CD1c-positive myeloid dendritic cell (primary cell): ENCODE measurements around the gene RAD51B.

ENCODE experiments used
- DNase-seq: peaks from one replicate; pipeline ENCODE4 v3.0.0-alpha.2; 2016; ENCODE audit errors: extremely low spot score

RAD51B gene

GRCh38 chr14:68702135-68702534 lies 882.6 kb downstream of the RAD51B start:
- no peak for DNase-seq

GRCh38 chr14:68702578-68702977 lies 883.0 kb downstream of the RAD51B start:
- no peak for DNase-seq

GRCh38 chr14:68703093-68703492 lies 883.5 kb downstream of the RAD51B start:
- peak; percentile 63 for DNase-seq

GRCh38 chr14:68704736-68705720 lies 885.4 kb downstream of the RAD51B start:
- no peak for DNase-seq

GRCh38 chr14:68705741-68706283 lies 886.2 kb downstream of the RAD51B start:
- DNase-seq, result no peak

- DNase-seq, result no peak
Measured at GRCh38 chr14:68707482-68707881, 887.9 kb downstream of the RAD51B start.

- DNase-seq, result no peak
Measured at GRCh38 chr14:68708343-68708742, 888.8 kb downstream of the RAD51B start.

- DNase-seq, result no peak
Measured at GRCh38 chr14:68709007-68709406, 889.4 kb downstream of the RAD51B start.

GRCh38 chr14:68710776-68711175 lies 891.2 kb downstream of the RAD51B start:
- no peak for DNase-seq

- no peak for DNase-seq
Measured at GRCh38 chr14:68711561-68712309, 892.2 kb downstream of the RAD51B start.

GRCh38 chr14:68712703-68713370 lies 893.3 kb downstream of the RAD51B start:
- DNase-seq, result no peak

- no peak for DNase-seq
Measured at GRCh38 chr14:68713782-68714181, 894.2 kb downstream of the RAD51B start.

GRCh38 chr14:68714991-68715924 lies 895.7 kb downstream of the RAD51B start:
- peak; percentile 80 for DNase-seq

- DNase-seq, result no peak
Measured at GRCh38 chr14:68716698-68717097, 897.1 kb downstream of the RAD51B start.

- DNase-seq, result no peak
Measured at GRCh38 chr14:68718023-68718990, 898.7 kb downstream of the RAD51B start.

GRCh38 chr14:68719634-68720384 lies 900.2 kb downstream of the RAD51B start:
- peak; percentile 54 for DNase-seq

- no peak for DNase-seq
Measured at GRCh38 chr14:68722186-68722585, 902.6 kb downstream of the RAD51B start.

- no peak for DNase-seq
Measured at GRCh38 chr14:68722968-68723566, 903.5 kb downstream of the RAD51B start.
